K562 (cell line): ENCODE measurements around the gene RCSD1. TPM values are rescaled to one million over a fixed set of nuclear protein-coding genes. Genes with fewer than 3 reads are reported as not detected.

ENCODE experiments used
- E2F8 ChIP-seq: fragments of 450-650 bp; IDR thresholded peaks from 2 replicates; pipeline ENCODE4 v1.7.1; 2018; ENCODE audit warnings: mild to moderate bottlenecking, low read depth; ENCODE audit not compliant: partially characterized antibody
- HNRNPH1 ChIP-seq: fragments of 200-400 bp; formaldehyde crosslinking; optimal IDR thresholded peaks from 2 replicates; pipeline ENCODE3; 2017; ENCODE audit warnings: low read depth, mild to moderate bottlenecking, low read length, moderate library complexity
- MYBL2 ChIP-seq, 2 experiments: fragments of 450-650 bp in 1 of 2; sonication (generic) in 1 of 2; formaldehyde crosslinking in 1 of 2; IDR thresholded peaks; 2 replicates each; pipeline versions ENCODE4 v1.6.1 to v1.8.1; 2017 to 2022; ENCODE audit warnings: borderline replicate concordance in 1 of 2, inconsistent platforms in 1 of 2, low read depth in 1 of 2, mild to moderate bottlenecking in 1 of 2, missing genetic modification reagents in 1 of 2, moderate library complexity in 1 of 2
- NFIC ChIP-seq: fragments of 450-650 bp; IDR thresholded peaks from 2 replicates; pipeline ENCODE4 v1.6.1; 2017; ENCODE audit warnings: mild to moderate bottlenecking, inconsistent platforms
- NR1H2 ChIP-seq: sonication (generic); formaldehyde crosslinking; IDR thresholded peaks from 2 replicates; pipeline ENCODE4 v1.4.0; 2020; ENCODE audit warnings: mild to moderate bottlenecking, missing genetic modification reagents
- TOE1 ChIP-seq, 2 experiments: fragments of 450-650 bp in 1 of 2; sonication (generic) in 1 of 2; formaldehyde crosslinking in 1 of 2; IDR thresholded peaks; 2 replicates each; pipeline versions ENCODE4 v1.7.1 to v1.8.0; 2016 to 2022; ENCODE audit warnings: borderline replicate concordance in 2 of 2, mild to moderate bottlenecking in 2 of 2, antibody characterized with exemption in 1 of 2, inconsistent platforms in 1 of 2, low read depth in 1 of 2, missing genetic modification reagents in 1 of 2, moderate library complexity in 1 of 2
- ZBTB40 ChIP-seq, 2 experiments: fragments of 450-650 bp in 1 of 2; sonication (generic) in 1 of 2; formaldehyde crosslinking in 1 of 2; IDR thresholded peaks; 2 replicates each; pipeline versions ENCODE4 v1.7.1 to v1.9.0; 2016 to 2022; ENCODE audit warnings: inconsistent platforms in 1 of 2, mild to moderate bottlenecking in 1 of 2, missing genetic modification reagents in 1 of 2
- polyA plus RNA-seq, 8 experiments: library from polyadenylated mRNA; depleted of rRNA in 4 of 8; stranded (reverse) in 5 of 8; unstranded in 3 of 8; fragments of >200 nt; fragmentation: Nextera tagmentation in 2 of 8; fragmentation: Illumina TruSeq in 1 of 8; extraction: Ambion mirVana in 2 of 8; extraction: Trizol in 1 of 8; gene quantifications; 2 replicates each; pipeline versions ENCODE4 v1.2.1 to v1.2.3, GENCODE V29; 2011 to 2014; ENCODE audit warnings: inconsistent platforms in 1 of 8, missing spikeins in 1 of 8
- total RNA-seq, 7 experiments: library from RNA; depleted of rRNA in 6 of 7; stranded (reverse); fragments of >200 nt in 6 of 7; fragmentation: Illumina TruSeq in 2 of 7; extraction: Trizol in 2 of 7; gene quantifications; 2 replicates each; pipeline versions ENCODE4 v1.2.1 to v1.2.3, GENCODE V29; 2011 to 2021; ENCODE audit warnings: low replicate concordance in 1 of 7

Gene RCSD1
- total and polyA plus RNA-seq, 9 of the 15 experiments (the other 6 are each of a cell fraction or from before 2014, with no cell fraction given): 7.8 to 69.8 (median 45.3) TPM

GRCh38 chr1:167658574-167659328 is 28.7 kb downstream of the RCSD1 start (continued):
- no peak for TF ChIP-seq ZBTB40 (IDR thresholded peaks at IDR 0.05)
- TF ChIP-seq ZBTB40 (CRISPR knock-in tag; IDR thresholded peaks at IDR 0.05): no peak
- no peak for TF ChIP-seq MYBL2 (IDR thresholded peaks at IDR 0.05; ENCODE audit: low read depth)
- no peak for TF ChIP-seq MYBL2 (CRISPR knock-in tag; IDR thresholded peaks at IDR 0.05; ENCODE audit: borderline replicate concordance)
- no peak for TF ChIP-seq NR1H2 (CRISPR knock-in tag)
- TF ChIP-seq E2F8: no peak
- TF ChIP-seq NFIC: no peak
- no peak for TF ChIP-seq HNRNPH1
- 0 out of 2 replicates have a peak, but pooled peaks have one; percentile 10 for TF ChIP-seq TOE1 (IDR thresholded peaks at IDR 0.05; ENCODE audit: borderline replicate concordance)
- TF ChIP-seq TOE1 (CRISPR knock-in tag; IDR thresholded peaks at IDR 0.05; ENCODE audit: borderline replicate concordance, low read depth): no peak
